ENCODE data around the gene BRD4. TPM values are rescaled to one million over a fixed set of nuclear protein-coding genes. Genes with fewer than 3 reads are reported as not detected.

BRD4 gene
- total and polyA plus RNA-seq, 2 of the 13 experiments (the other 11 are each of a cell fraction or from before 2014, with no cell fraction given): 10.5 to 11.4 TPM

DNA sequence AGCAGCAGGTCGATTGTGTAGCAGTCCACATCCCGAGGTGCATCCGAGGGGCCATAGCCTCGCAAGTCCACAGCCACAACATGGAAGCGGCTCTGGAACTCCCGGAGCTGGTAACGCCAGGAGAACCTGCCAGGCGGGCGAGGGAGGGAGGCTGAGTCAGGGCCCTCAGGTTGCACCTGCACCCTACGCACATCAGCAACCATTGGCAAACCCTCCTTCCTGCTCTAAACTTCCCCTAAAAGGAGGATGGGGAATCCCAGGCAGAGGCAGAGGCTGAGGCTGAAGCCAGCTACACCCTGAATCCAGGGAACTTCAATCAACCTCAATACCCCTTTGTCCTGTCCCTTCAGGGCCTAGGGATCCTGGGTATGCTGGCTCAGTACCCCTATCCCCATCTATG lies 101.1 kb downstream of the BRD4 start:
- H3K9ac ChIP-seq (ENCODE audit: insufficient read depth, low read depth, low read length): no peak overlapping the region
- no peak overlapping the region for H3K4me3 ChIP-seq (replicated peaks in 1 of 3; ENCODE audit: insufficient read depth in 1 of 3, low read depth in 2 of 3, low read length in 3 of 3)
- H3K4me1 ChIP-seq (ENCODE audit: insufficient read depth, low read length): no peaks in the 10 kb centered on the region
- H4K20me1 ChIP-seq (ENCODE audit: insufficient read depth, low read length): no peaks in the 10 kb centered on the region
- intact Hi-C loops (cut with micrococcal nuclease; ENCODE audit: unreplicated experiment): no loop called here
- TF ChIP-seq HIVEP1 (CRISPR knock-in tag; IDR thresholded peaks at IDR 0.05) (no peak), SIX4 (CRISPR knock-in tag; IDR thresholded peaks at IDR 0.05) (no peak)
- TF ChIP-seq, protein P1, sequence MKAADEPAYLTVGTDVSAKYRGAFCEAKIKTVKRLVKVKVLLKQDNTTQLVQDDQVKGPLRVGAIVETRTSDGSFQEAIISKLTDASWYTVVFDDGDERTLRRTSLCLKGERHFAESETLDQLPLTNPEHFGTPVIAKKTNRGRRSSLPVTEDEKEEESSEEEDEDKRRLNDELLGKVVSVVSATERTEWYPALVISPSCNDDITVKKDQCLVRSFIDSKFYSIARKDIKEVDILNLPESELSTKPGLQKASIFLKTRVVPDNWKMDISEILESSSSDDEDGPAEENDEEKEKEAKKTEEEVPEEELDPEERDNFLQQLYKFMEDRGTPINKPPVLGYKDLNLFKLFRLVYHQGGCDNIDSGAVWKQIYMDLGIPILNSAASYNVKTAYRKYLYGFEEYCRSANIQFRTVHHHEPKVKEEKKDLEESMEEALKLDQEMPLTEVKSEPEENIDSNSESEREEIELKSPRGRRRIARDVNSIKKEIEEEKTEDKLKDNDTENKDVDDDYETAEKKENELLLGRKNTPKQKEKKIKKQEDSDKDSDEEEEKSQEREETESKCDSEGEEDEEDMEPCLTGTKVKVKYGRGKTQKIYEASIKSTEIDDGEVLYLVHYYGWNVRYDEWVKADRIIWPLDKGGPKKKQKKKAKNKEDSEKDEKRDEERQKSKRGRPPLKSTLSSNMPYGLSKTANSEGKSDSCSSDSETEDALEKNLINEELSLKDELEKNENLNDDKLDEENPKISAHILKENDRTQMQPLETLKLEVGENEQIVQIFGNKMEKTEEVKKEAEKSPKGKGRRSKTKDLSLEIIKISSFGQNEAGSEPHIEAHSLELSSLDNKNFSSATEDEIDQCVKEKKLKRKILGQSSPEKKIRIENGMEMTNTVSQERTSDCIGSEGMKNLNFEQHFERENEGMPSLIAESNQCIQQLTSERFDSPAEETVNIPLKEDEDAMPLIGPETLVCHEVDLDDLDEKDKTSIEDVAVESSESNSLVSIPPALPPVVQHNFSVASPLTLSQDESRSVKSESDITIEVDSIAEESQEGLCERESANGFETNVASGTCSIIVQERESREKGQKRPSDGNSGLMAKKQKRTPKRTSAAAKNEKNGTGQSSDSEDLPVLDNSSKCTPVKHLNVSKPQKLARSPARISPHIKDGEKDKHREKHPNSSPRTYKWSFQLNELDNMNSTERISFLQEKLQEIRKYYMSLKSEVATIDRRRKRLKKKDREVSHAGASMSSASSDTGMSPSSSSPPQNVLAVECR (CRISPR knock-in tag; IDR thresholded peaks at IDR 0.05; ENCODE audit: borderline replicate concordance): no peak
- in situ Hi-C loops (cut with HindIII; ENCODE audit: extremely low pct_ligation_motif_present, low pct_unique_long_range_greater_than_20kb): no loop called here
- H3K79me2 ChIP-seq (ENCODE audit: insufficient read depth, low read length): no peaks in the 10 kb centered on the region
- ATAC-seq (peak; percentile 22), FAIRE-seq (no peak), DNase-seq (ENCODE audit: low spot score) (no peak)
- H2AFZ ChIP-seq (ENCODE audit: low read length): no peak overlapping the region
- H3K9me3 ChIP-seq (ENCODE audit: low read length): no peaks in the 10 kb centered on the region
- POLR2A ChIA-PET: no interaction called here
- no peak overlapping the region for H3K4me2 ChIP-seq (ENCODE audit: low read depth, low read length)
- CTCF ChIA-PET (ENCODE audit: low intra/inter-chr PET ratio, low total read pairs): no interaction called here
- no TSS peak for BruUV-seq (replicated peaks)
- no peak overlapping the region for H3K27ac ChIP-seq (ENCODE audit: extremely low read length, insufficient read depth, low read length)
- 73% methylated on average over 3 of the region's 10 CpGs for WGBS (ENCODE audit: low lambda C conversion rate)
- H3K36me3 ChIP-seq (replicated peaks in 1 of 2; ENCODE audit: control insufficient read depth in 1 of 2, insufficient read depth in 2 of 2, low read length in 2 of 2): 0 out of 5 replicates have a peak, but pooled peaks cover 0 to 6% of the 10 kb centered on the region in 2 experiments
- H3K27me3 ChIP-seq (ENCODE audit: control insufficient read depth in 1 of 2, insufficient read depth in 2 of 2, low read length in 2 of 2): no peaks in the 10 kb centered on the region

DNA sequence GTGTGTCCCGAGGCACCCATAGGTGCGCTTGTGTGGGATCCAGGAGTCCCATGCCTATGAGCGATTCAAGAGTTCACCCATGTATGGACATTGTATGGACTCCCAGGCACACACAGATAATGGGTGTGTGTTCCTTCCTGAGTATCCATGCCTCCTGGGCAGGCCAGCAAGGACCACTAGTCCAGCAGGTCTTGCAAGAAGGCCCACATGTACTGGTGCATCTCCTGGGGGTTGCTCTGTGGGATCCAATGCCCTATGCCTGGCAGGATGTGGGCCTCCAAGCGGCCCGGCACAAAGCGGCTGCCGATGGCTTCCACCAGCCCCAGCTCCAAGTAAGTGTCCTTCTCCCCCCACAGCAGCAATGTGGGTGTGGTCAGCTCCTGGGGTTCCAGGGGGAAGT lies 105.1 kb downstream of the BRD4 start:
- ChIA-PET CTCF (ENCODE audit: low intra/inter-chr PET ratio, low total read pairs) (no interaction called here), POLR2A (interaction anchor here (1.4 kb wide), 1 partner anchor 11 kb away, joined by 3 read pairs; no protein-coding TSS in a partner anchor)
- BruUV-seq (replicated peaks): no TSS peak
- in situ Hi-C loops (cut with HindIII; ENCODE audit: extremely low pct_ligation_motif_present, low pct_unique_long_range_greater_than_20kb) (no loop called here), intact Hi-C loops (cut with micrococcal nuclease; ENCODE audit: unreplicated experiment) (no loop called here)
- no peak overlapping the region for H3K27ac ChIP-seq (ENCODE audit: extremely low read length, insufficient read depth, low read length)
- ATAC-seq (no peak), DNase-seq (ENCODE audit: low spot score) (no peak), FAIRE-seq (no peak)
- TF ChIP-seq, protein P2, sequence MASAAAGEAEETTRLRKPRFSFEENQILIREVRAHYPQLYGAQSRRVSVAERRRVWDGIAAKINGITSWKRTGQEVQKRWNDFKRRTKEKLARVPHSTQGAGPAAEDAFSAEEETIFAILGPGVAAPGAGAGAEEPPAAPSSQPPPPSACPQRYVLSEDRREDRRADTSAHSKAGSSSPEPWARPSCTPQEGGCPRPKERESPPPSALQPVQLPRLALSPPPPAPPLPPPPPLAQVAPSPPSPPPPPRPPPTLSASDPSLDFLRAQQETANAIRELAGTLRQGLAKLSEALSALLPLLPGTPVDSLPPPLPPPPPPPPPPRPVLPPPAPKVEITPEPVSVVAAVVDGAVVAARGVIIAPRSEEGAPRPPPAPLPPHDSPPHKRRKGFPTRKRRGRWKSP (CRISPR knock-in tag; IDR thresholded peaks at IDR 0.05): no peak
- TF ChIP-seq NR2C2 (CRISPR knock-in tag; IDR thresholded peaks at IDR 0.05; ENCODE audit: borderline replicate concordance) (no peak), MED8 (CRISPR knock-in tag; IDR thresholded peaks at IDR 0.05; ENCODE audit: insufficient replicate concordance) (no peak), RXRB (CRISPR knock-in tag; IDR thresholded peaks at IDR 0.05; ENCODE audit: borderline replicate concordance) (no peak), KDM5B (CRISPR knock-in tag; IDR thresholded peaks at IDR 0.05; ENCODE audit: borderline replicate concordance) (no peak)
- TF ChIP-seq, protein P3, sequence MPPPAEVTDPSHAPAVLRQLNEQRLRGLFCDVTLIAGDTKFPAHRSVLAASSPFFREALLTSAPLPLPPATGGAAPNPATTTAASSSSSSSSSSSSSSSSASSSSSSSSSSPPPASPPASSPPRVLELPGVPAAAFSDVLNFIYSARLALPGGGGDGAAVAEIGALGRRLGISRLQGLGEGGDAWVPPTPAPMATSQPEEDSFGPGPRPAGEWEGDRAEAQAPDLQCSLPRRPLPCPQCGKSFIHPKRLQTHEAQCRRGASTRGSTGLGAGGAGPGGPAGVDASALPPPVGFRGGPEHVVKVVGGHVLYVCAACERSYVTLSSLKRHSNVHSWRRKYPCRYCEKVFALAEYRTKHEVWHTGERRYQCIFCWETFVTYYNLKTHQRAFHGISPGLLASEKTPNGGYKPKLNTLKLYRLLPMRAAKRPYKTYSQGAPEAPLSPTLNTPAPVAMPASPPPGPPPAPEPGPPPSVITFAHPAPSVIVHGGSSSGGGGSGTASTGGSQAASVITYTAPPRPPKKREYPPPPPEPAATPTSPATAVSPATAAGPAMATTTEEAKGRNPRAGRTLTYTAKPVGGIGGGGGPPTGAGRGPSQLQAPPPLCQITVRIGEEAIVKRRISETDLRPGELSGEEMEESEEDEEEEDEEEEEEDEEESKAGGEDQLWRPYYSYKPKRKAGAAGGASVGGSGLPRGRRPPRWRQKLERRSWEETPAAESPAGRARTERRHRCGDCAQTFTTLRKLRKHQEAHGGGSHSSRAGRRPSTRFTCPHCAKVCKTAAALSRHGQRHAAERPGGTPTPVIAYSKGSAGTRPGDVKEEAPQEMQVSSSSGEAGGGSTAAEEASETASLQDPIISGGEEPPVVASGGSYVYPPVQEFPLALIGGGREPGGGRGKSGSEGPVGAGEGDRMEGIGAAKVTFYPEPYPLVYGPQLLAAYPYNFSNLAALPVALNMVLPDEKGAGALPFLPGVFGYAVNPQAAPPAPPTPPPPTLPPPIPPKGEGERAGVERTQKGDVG (CRISPR knock-in tag; IDR thresholded peaks at IDR 0.05; ENCODE audit: borderline replicate concordance): no peak
- no peak overlapping the region for H3K4me2 ChIP-seq (ENCODE audit: low read depth, low read length)
- WGBS (ENCODE audit: low lambda C conversion rate): 100% methylated on average over 1 of the region's 7 CpGs
- H3K9ac ChIP-seq (ENCODE audit: insufficient read depth, low read depth, low read length): no peak overlapping the region
- peaks cover 0 to 7% of the 10 kb centered on the region in 2 experiments; a peak in 1 of 5 replicates for H3K27me3 ChIP-seq (ENCODE audit: control insufficient read depth in 1 of 2, insufficient read depth in 2 of 2, low read length in 2 of 2)
- H3K4me1 ChIP-seq (ENCODE audit: insufficient read depth, low read length): peaks cover 6% of the 10 kb centered on the region
- H3K36me3 ChIP-seq (replicated peaks in 1 of 2; ENCODE audit: control insufficient read depth in 1 of 2, insufficient read depth in 2 of 2, low read length in 2 of 2): no peaks in the 10 kb centered on the region
- H3K4me3 ChIP-seq (replicated peaks in 1 of 3; ENCODE audit: insufficient read depth in 1 of 3, low read depth in 2 of 3, low read length in 3 of 3): no peak overlapping the region
- H2AFZ ChIP-seq (ENCODE audit: low read length): no peak overlapping the region
- H3K9me3 ChIP-seq (ENCODE audit: low read length): no peaks in the 10 kb centered on the region
- no peaks in the 10 kb centered on the region for H4K20me1 ChIP-seq (ENCODE audit: insufficient read depth, low read length)
- no peaks in the 10 kb centered on the region for H3K79me2 ChIP-seq (ENCODE audit: insufficient read depth, low read length)
